ENCODE results near the gene MISP.

Gene MISP

GRCh38 chr19:772730-773436, 22.0 kb downstream of the MISP start:
- DNase-seq (ENCODE audit: low spot score): no peak

GRCh38 chr19:776549-776948, 25.6 kb downstream of the MISP start:
- DNase-seq (ENCODE audit: low spot score): no peak

GRCh38 chr19:778910-779653, 28.2 kb downstream of the MISP start:
- no peak for DNase-seq (ENCODE audit: low spot score)

GRCh38 chr19:780935-781334, 30.0 kb downstream of the MISP start:
- DNase-seq (ENCODE audit: low spot score): no peak

- no peak for DNase-seq (ENCODE audit: low spot score)
These were observed 30.9 kb downstream of the MISP start for GRCh38 chr19:781800-782184.

GRCh38 chr19:782185-782877, 31.4 kb downstream of the MISP start:
- peak; percentile 73 for DNase-seq (ENCODE audit: low spot score)

- DNase-seq (ENCODE audit: low spot score): no peak
These were observed 32.2 kb downstream of the MISP start for GRCh38 chr19:782878-783668.

- no peak for DNase-seq (ENCODE audit: low spot score)
These were observed 33.6 kb downstream of the MISP start for GRCh38 chr19:784541-784940.

GRCh38 chr19:787536-787935, 36.6 kb downstream of the MISP start:
- no peak for DNase-seq (ENCODE audit: low spot score)

GRCh38 chr19:788686-788982, 37.7 kb downstream of the MISP start:
- DNase-seq (ENCODE audit: low spot score): no peak

GRCh38 chr19:788983-789700, 38.2 kb downstream of the MISP start:
- no peak for DNase-seq (ENCODE audit: low spot score)

- no peak for DNase-seq (ENCODE audit: low spot score)
These were observed 38.8 kb downstream of the MISP start for GRCh38 chr19:789701-790060.

GRCh38 chr19:791007-791566, 40.2 kb downstream of the MISP start:
- DNase-seq (ENCODE audit: low spot score): no peak

- DNase-seq (ENCODE audit: low spot score): no peak
These were observed 40.8 kb downstream of the MISP start for GRCh38 chr19:791567-792305.

- no peak for DNase-seq (ENCODE audit: low spot score)
These were observed 41.5 kb downstream of the MISP start for GRCh38 chr19:792306-792885.

GRCh38 chr19:793806-794205, 42.9 kb downstream of the MISP start:
- DNase-seq (ENCODE audit: low spot score): no peak

- no peak for DNase-seq (ENCODE audit: low spot score)
These were observed 44.2 kb downstream of the MISP start for GRCh38 chr19:795073-795611.

- DNase-seq (ENCODE audit: low spot score): no peak
These were observed 45.0 kb downstream of the MISP start for GRCh38 chr19:795691-796581.

All from ecto neural progenitor cell (in vitro differentiated cells).